HFF-Myc (cell line): Measurements from ENCODE around the gene RAD21L1.

Experiments
- DNase-seq: peaks from one replicate; pipeline ENCODE4 v3.0.0-alpha.2; 2011; ENCODE audit warnings: low read depth; ENCODE audit errors: extremely low read depth
- H3K4me3 ChIP-seq: replicated peaks from 2 replicates; pipeline ENCODE4 v1.5.1; 2011; ENCODE audit warnings: low read depth, mild to moderate bottlenecking, control low read depth, low read length
- CTCF ChIP-seq: IDR thresholded peaks from 2 replicates; pipeline ENCODE4 v1.5.1; 2012; ENCODE audit warnings: mild to moderate bottlenecking, low read depth, low read length, control low read depth; ENCODE audit errors: missing control alignments

The RAD21L1 gene

GRCh38 chr20:1204113-1204512 lies 21.7 kb upstream of the RAD21L1 start:
- no peak for TF ChIP-seq CTCF
- DNase-seq = no peak

DNA sequence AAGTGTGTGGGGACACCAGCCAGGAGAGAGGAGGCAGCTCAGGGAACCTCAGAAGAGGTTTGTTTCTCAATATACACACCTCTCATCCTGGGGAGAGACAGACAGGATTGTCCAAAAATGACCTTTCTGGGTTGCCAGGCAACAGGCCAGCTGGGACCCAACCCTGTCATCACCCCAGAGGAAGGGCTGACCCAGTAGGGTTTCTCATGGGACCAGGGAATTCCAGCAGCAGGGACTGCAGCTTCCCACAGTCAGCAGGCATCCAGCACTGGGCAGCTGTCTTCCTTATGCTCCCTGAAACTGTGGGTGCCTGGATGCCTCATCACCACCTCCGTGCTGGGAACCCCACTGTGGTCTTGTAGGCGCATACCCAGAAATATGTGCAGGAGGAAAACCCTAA lies 21.3 kb upstream of the RAD21L1 start:
- no peak for TF ChIP-seq CTCF
- H3K4me3 ChIP-seq = no peak overlapping the region
- DNase-seq = no peak

More at GRCh38 chr20:1204113-1204512, 21.7 kb upstream of the RAD21L1 start:
- no peak overlapping the region for H3K4me3 ChIP-seq

DNA sequence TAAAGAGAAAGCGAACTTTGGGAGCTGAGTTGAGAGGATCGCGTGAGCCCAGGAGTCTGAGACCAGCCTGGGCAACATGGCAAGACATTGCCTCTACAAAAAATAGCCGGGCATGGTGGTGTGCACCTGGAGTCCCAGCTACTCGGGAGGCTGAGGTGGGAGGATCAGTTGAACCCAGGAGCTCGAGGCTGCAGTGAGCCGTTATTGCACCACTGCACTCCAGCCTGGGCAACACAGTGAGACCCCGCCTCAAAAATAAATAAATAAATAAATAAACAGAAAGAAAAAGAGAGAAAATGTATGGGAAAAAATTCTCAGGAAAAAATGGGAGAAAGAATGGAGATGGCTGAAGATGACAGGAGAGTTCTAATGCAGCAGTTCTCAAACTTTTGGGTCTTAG lies 20.0 kb upstream of the RAD21L1 start:
- DNase-seq = no peak
- no peak overlapping the region for H3K4me3 ChIP-seq
- no peak for TF ChIP-seq CTCF

GRCh38 chr20:1206366-1207148 lies 19.3 kb upstream of the RAD21L1 start:
- no peak overlapping the region for H3K4me3 ChIP-seq
- TF ChIP-seq CTCF = no peak
- no peak for DNase-seq

GRCh38 chr20:1207293-1207878 lies 18.5 kb upstream of the RAD21L1 start:
- no peak for TF ChIP-seq CTCF
- no peak overlapping the region for H3K4me3 ChIP-seq
- no peak for DNase-seq

GRCh38 chr20:1209447-1210387 lies 16.1 kb upstream of the RAD21L1 start:
- no peak overlapping the region for H3K4me3 ChIP-seq
- TF ChIP-seq CTCF = peak; percentile 23
- DNase-seq = no peak
